ENCODE results near the gene PLXNB1. TPM values are rescaled to one million over a fixed set of nuclear protein-coding genes. Genes with fewer than 3 reads are reported as not detected.

PLXNB1 gene
- total and polyA plus RNA-seq, 4 donors, result 36.0 to 123 (median 86.1) TPM

DNA sequence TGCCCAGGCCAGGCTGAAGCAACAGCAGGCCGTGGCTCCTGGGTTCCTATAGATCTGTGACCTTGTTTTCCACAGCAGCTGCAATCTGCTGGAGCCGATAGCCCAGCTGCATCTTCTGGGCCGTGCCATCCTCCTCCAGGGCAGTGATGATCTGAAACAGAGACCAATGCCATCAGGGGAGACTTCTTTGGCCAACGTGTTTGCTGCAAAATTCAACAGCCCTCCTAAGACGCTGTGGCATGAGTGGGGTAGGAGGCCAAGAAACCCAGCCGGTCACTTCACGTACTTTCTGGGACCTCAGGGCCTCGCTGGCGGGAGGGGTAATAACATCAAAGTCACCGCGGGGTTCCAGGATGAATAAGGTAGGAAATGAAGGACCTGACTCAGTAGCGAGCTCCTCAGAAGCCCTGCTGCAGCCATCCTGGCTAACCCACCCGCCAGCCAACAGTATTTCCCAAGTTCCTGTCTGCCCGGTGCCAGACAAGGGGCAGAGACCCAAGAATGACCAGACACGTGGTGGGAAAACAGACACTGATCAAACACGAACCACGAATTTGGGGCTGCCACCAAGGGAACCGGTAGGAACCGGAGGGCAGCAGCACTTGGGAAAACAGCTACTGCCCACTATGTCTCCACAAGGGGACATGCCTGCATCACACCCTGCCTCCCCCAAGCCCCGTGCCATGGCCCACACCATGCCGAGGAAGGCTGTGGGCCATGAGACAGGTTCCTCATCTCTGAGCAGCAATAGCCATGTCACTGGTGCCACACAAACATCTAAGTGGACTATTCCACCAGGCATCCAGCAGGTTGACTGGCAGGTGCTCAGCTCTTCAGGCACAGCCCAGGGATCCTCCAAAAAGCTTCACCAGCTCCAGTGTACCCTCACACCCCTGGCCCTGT is 25.2 kb downstream of the PLXNB1 start:
- WGBS, 2 donors, result 60 to 79% methylated on average over 21 of the region's 21 CpGs
- H3K9me3 ChIP-seq (ENCODE audit: control insufficient read depth in 4 of 4, insufficient read depth in 3 of 4, low read length in 3 of 4), result no peaks in the 10 kb centered on the region
- no peak overlapping the region for H3K27ac ChIP-seq (ENCODE audit: low read depth in 1 of 2, low read length in 1 of 2)

DNA sequence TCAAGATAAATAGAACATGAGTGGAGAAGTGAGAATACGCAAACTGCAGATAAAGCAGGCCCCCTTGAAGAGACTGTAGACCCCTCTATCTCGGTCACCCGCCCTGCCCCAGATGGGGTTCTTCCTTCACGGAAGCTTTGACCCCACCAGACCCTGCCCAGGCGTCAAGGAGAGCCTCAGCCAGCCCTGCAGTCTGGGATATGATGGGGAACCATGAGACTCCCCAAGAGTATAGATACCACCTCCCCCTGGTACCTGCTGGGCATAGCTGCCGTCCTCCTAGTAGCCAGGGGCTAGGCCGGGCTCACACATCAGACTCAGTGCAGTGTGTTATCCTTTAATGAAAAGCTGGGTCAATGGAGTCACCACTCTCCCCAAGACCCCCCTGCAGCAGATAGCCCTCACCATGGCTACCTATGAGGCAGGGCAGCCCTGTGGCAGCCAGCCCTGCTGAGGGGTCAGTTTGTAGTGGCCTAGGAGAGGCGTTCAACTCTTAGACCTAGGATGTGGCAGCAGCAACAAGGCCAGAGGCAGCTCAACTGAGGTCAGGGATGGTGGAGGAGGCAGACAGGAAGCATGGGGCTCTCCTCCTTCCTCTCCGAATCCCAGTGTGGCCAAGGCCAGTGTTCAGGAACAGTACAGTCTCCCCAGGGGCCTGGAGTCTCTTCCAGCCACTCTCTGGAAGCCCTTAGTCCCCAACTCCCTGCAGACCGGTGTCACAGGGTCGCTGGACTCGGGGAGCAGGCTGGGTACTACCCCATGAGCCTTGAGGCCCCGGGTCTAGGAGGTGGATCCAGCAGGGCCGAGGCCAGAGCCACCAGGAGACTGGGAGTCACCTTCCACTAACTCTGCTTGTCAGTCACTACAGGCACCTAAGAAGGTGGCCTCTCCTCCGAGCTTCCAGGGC is 26.1 kb downstream of the PLXNB1 start:
- no peak for ATAC-seq (ENCODE audit: insufficient read depth, low FRiP score)
- H3K4me1 ChIP-seq (ENCODE audit: control insufficient read depth in 5 of 5, insufficient read depth in 5 of 5, low read length in 5 of 5), result no peaks in the 10 kb centered on the region
- no peak overlapping the region for H3K4me3 ChIP-seq
- H3K36me3 ChIP-seq (ENCODE audit: control insufficient read depth in 4 of 4, insufficient read depth in 4 of 4, low read length in 4 of 4), result peaks cover 0 to 30% (median 22%) of the 10 kb centered on the region in 4 donors
- no peaks in the 10 kb centered on the region for H3K27me3 ChIP-seq (ENCODE audit: control insufficient read depth in 3 of 3, insufficient read depth in 3 of 3, low read length in 2 of 3)
- TF ChIP-seq, protein P1, sequence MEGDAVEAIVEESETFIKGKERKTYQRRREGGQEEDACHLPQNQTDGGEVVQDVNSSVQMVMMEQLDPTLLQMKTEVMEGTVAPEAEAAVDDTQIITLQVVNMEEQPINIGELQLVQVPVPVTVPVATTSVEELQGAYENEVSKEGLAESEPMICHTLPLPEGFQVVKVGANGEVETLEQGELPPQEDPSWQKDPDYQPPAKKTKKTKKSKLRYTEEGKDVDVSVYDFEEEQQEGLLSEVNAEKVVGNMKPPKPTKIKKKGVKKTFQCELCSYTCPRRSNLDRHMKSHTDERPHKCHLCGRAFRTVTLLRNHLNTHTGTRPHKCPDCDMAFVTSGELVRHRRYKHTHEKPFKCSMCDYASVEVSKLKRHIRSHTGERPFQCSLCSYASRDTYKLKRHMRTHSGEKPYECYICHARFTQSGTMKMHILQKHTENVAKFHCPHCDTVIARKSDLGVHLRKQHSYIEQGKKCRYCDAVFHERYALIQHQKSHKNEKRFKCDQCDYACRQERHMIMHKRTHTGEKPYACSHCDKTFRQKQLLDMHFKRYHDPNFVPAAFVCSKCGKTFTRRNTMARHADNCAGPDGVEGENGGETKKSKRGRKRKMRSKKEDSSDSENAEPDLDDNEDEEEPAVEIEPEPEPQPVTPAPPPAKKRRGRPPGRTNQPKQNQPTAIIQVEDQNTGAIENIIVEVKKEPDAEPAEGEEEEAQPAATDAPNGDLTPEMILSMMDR (IDR thresholded peaks at IDR 0.05; ENCODE audit: control extremely low read depth, extremely low read depth), result no peak
- DNase-seq, result no peak
- no peak overlapping the region for H3K27ac ChIP-seq (ENCODE audit: low read depth in 1 of 2, low read length in 1 of 2)
- H3K9ac ChIP-seq (ENCODE audit: insufficient read depth in 1 of 2, low read length in 2 of 2), result no peak overlapping the region
- 88 to 89% methylated on average over 15 of the region's 15 CpGs for WGBS, 2 donors
- H3K9me3 ChIP-seq (ENCODE audit: control insufficient read depth in 4 of 4, insufficient read depth in 3 of 4, low read length in 3 of 4), result no peaks in the 10 kb centered on the region

More for the DNA sequence above, 25.2 kb downstream of the PLXNB1 start:
- ATAC-seq (ENCODE audit: insufficient read depth, low FRiP score), result no peak
- Histone ChIP-seq H3K4me1 (ENCODE audit: control insufficient read depth in 5 of 5, insufficient read depth in 5 of 5, low read length in 5 of 5) (no peaks in the 10 kb centered on the region), H3K27me3 (ENCODE audit: control insufficient read depth in 3 of 3, insufficient read depth in 3 of 3, low read length in 2 of 3) (no peaks in the 10 kb centered on the region), H3K36me3 (ENCODE audit: control insufficient read depth in 4 of 4, insufficient read depth in 4 of 4, low read length in 4 of 4) (peaks cover 6 to 37% (median 25%) of the 10 kb centered on the region in 4 donors), H3K9ac (ENCODE audit: insufficient read depth in 1 of 2, low read length in 2 of 2) (no peak overlapping the region), H3K4me3 (no peak overlapping the region)
- TF ChIP-seq, protein P1 (IDR thresholded peaks at IDR 0.05; ENCODE audit: control extremely low read depth, extremely low read depth), result no peak
- no peak for DNase-seq

DNA sequence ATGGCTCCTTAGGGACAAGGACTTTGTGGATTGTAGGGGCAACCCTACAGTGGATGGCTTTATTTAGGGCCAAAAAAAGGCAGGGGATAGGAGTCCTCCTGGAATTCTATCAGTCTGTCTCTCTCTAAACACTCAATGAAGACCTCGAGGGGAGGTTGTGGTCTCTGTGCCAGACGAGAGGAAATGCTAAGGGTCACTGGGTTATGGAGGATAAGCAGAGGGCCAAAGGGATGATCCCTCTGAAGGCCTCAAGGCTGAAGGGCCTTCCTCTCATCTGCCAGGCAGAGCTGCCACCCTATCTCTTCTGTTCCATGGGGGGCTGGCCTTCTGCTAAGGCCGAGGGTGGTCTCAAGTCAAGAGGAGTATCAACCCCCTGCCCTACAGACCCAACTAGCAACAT is 27.0 kb downstream of the PLXNB1 start:
- no peak for ATAC-seq (ENCODE audit: insufficient read depth, low FRiP score)
- TF ChIP-seq, protein P1 (IDR thresholded peaks at IDR 0.05; ENCODE audit: control extremely low read depth, extremely low read depth), result no peak
- no peak overlapping the region for H3K4me3 ChIP-seq
- H3K27me3 ChIP-seq (ENCODE audit: control insufficient read depth in 3 of 3, insufficient read depth in 3 of 3, low read length in 2 of 3), result no peaks in the 10 kb centered on the region
- no peak overlapping the region for H3K9ac ChIP-seq (ENCODE audit: insufficient read depth in 1 of 2, low read length in 2 of 2)
- no peaks in the 10 kb centered on the region for H3K4me1 ChIP-seq (ENCODE audit: control insufficient read depth in 5 of 5, insufficient read depth in 5 of 5, low read length in 5 of 5)
- H3K36me3 ChIP-seq (ENCODE audit: control insufficient read depth in 4 of 4, insufficient read depth in 4 of 4, low read length in 4 of 4), result peaks cover 0 to 30% (median 18%) of the 10 kb centered on the region in 4 donors
- WGBS, 2 donors, result 66 to 81% methylated on average over 3 of the region's 3 CpGs
- peak overlapping the region; percentile 34 to 42 for H3K27ac ChIP-seq (ENCODE audit: low read depth in 1 of 2, low read length in 1 of 2)
- H3K9me3 ChIP-seq (ENCODE audit: control insufficient read depth in 4 of 4, insufficient read depth in 3 of 4, low read length in 3 of 4), result no peaks in the 10 kb centered on the region
- DNase-seq, result no peak
